GM21717 (cell line): ENCODE data around the gene BRICD5.
"Not testable (repeated sequence)": the region's sequence is repeated elsewhere in the genome, so short reads cannot be mapped to it uniquely, and the experiment has no call there.

ENCODE experiments used
- ATAC-seq: cut with Tn5 transposase; IDR thresholded peaks from one replicate; pipeline ENCODE4 v1.9.1; 2021; ENCODE audit warnings: mild to moderate bottlenecking, moderate library complexity; ENCODE audit not compliant: unreplicated experiment

BRICD5 gene

DNA sequence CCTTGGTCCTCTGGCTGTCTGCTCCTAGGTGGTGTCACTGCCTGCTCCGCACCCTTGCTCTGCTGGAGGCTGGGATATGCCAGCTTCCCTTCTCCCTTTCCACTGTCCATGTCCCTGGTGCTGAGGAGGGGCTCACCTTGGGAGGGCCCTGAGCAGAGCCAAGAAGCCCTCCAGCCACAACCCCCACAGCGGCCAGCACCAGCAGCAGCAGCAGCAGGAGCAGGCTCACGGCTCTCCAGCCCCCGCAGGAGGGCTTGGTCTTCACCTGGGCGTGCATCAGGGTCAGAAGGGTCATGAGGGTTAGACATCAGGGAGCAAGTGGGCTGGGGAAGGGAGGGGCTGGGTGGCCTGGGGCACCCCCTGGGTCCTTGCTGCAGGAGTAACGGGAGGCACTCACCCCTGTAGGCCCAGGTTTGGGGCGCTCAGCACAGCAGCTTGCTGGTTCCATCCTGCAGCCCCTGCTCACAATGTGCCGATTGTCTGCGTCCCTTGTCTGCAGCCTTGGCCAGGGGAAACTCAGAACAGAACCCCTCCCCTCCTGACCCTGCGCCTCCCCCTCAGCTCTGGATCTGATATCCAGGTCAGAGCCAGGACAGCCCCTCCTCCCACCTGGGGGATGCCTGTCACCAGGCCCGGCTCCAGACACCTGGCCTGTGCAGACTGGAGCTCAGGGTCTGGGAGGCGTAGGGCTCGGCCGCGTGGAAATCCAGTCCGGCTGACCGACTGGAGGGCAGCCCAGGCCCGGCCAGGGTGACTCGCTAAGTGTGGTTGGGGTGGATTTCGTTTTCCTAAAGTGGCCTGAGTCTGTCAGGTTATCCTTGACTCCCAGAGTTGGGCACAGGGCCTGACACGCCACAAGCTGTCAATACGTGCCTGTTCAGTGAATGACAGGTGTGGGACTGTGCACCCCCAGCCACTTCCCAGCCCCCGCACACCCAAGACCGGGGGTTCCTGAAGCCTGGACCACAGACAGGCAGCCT, at the start of gene BRICD5:
TSS of gene BRICD5 (minus strand) at position 478 of the 980 bp plus-strand sequence. CDS start at position 448, 30 bp downstream.
- no peak for ATAC-seq

DNA sequence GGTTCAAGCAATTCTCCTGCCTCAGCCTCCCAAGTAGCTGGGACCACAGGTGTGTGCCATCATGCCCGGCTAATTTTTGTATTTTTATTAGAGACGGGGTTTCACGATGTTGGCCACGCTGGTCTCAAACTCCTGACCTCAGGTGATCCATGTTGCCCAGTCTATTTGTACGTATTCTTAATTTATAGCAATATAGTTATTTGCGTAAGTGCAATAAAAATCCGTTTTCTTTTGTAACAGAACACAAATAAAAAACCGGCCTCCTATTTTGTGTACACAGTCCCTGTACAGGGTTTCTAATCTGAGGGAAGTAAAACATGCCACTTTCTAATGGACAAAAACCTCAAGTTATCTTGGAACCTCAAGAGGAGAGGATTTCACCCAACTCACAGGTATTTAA, 49.6 kb upstream of the BRICD5 start:
- ATAC-seq, result no peak

DNA sequence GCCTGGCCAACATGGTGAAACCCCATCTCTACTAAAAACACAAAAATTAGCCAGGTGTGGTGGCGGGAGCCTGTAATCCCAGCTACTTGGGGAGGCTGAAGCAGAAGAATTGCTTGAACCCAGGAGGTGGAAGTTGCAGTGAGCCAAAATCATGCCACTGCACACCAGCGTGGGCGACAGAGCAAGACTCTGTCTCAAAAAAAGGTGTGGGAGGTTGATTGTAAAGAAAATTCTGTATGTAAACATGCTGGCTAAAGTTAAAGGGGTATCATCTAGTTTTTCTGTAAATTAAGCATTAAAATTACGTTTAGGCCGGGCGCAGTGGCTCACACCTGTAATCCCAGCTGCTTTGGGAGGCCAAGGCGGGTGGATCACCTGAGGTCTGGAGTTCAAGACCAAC, 47.9 kb upstream of the BRICD5 start:
- not testable (repeated sequence) for ATAC-seq

DNA sequence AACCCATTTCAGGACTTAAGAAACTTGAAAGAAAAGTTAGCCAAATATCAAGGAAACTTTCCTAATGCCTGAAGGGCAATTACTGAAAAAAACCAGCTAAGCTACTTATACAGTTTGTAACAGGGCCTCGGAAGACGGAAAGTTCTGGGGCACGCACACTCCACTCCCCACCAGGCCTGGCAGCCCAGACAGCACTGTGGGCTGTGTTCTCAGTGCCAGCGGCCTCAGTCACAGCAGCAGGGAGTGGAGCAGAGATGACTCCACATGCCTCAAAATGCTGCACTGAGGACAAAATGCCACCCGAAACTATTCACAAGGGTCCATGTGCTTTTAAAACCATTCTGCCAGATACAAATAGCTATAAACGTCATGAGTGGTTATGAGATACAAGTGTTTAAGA, 47.1 kb upstream of the BRICD5 start:
- ATAC-seq, result no peak

DNA sequence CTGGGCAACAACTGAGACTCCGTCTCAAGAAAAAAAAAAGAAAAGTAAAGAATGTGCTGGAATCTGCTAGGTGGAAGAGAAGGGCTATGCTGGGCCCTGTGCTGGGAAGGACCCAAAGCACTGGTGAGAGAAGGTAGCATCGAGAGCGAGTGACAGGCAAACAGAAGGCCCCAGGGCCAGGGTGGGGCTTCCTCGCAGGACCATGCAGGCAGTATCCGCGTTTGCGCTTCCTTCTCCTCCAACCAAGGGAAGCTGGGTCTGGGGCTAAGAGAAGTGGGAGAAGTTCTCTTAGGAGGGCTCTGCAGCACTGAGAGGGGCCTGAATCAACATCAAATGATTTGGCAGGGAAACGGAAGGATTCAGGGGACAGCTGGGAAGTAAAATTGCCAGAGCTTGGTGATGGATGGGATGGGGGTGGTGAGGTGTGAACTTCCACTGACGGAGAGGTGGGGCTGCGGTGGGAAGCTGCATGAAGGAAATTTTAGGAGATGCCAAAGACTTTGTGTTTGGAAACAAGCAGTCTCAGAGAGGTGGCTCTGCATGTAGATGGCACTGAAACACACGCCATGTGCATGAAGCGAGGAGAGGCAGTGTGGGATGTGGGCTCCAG, 46.0 kb upstream of the BRICD5 start:
- ATAC-seq, result no peak

DNA sequence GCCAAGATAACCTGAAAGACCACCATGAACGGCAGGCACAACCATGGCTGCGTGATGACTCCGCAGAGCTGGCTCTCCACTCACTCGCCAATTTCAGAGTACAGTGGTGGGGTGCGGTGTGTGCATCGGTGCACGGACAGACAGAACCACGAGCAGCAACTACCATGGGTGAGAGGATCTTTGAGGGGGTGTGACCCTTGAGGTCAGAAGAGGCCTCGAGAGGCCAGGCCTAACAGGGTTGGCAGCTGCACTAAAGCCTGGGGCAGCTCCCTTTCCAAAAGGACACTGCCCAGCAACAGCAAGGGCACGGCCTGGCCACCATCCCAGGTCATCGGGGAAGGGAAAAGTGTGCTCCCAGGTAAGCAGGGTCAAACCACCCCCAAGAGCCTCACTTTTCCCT, 42.6 kb upstream of the BRICD5 start:
- ATAC-seq, result no peak

DNA sequence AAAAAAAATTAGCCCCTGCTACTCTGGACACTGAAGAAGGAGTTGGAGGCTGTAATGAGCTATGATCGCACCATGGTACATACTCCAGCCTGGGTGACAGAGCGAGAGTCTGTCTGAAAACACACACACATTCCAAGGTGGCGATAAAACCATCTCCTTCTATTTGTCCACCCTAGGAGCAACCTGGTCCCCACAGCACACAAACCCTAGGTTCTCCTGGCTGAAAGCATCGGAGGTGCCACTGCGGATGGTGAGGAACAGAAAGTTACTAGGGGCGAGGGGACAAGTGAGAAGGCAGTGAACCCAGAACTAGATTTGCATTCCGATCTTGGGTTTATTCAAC, 42.1 kb upstream of the BRICD5 start:
- no peak for ATAC-seq

DNA sequence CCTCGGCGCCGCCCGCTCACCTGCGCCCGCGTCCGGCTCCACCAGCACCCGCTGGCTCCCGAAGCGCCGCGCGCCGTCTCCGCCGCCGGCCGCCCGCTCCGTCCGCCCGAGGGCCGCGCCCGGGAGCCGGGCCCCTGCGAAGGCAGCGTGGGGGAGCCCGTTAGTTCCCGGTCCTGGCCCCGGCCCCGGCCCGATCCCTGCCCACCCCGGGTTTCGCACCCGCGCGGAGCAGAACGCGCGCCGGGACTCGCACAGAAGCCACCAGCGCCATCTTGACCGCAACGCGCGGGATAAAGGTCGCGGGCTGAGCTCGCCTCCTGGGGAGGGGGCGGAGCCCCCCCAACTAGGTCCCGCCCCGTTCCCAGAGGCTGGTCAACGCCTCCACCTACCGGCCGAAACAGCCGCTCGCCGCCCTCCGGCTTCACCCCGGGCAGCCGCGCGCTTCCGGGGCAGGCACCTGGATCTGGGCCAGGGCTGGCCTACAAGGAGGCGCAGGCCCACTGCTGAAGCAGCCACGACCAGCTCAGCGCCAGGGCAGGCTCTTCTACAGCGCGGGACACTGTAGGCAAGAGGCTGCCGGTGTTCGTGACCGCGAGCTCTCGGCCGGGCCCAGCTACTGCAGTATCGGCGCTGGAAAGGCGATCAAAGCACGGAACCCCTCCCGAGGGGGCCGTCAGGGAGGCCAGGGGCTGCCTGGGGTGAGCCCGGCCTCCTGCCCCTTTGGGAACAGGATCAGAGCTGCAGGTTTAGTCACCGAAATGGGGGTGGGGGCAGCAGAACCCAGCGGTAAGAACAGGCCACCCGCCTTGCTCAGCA, 40.8 kb upstream of the BRICD5 start, which contains the start of gene ECI1:
TSS of gene ECI1 (minus strand) at position 292 of the 816 bp plus-strand sequence. CDS start at position 271, 21 bp downstream.
- peak; percentile 75 for ATAC-seq

DNA sequence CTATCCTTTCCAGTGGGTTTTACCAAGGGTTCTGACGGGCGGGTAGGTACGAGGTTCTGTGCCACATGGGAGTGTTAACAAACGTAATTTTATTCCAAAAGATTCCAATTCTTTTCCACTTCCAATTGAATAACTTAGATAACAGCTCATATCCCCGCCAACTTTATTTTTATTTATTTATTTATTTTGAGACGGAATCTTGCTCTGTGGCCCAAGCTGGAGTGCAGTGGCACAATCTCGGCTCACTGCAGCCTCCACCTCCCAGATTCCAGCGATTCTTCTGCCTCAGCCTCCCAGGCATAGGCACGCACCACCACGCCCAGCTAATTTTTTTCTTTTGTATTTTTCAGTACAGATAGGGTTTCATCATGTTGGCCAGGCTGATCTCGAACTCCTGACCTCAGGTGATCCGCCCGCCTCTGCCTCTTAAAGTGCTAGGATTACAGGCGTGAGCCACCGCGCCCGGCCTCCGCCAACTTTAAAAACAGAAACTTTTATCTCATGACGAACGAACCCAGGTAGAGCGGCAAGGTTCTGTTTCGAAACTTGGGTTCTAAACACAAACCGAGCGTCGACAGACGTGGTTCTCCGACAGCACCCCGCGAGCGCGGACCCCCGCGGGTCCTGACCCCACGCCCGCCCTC, 40.1 kb upstream of the BRICD5 start:
- no peak for ATAC-seq

DNA sequence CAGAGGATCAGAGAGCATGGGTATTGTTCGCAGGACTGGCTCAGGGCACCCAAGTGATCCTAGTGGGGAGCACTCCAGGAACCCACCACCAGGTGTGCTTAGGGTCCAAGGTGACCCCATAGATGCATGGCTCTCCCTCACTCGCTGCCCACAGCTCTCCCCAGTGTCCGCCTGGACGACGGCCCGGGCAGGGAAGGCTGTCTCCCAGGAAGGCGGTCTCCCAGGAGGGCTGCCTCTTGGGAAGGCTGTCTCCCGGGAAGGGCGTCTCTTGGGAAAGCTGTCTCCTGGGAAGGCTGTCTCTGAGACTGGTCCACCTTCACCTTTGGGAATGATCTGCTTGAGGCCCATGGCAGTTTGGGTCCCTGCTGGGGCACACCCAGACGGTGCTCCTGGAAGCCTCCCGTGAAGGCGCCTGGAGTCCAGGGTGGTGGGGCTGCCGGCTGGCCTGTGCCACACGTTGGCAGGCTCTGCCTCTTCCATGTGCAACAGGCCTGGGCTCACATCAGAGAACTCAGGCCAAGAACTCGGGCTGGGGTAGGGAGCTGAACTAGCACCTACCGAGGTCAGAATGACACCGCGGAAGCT, 35.7 kb upstream of the BRICD5 start:
- no peak for ATAC-seq

DNA sequence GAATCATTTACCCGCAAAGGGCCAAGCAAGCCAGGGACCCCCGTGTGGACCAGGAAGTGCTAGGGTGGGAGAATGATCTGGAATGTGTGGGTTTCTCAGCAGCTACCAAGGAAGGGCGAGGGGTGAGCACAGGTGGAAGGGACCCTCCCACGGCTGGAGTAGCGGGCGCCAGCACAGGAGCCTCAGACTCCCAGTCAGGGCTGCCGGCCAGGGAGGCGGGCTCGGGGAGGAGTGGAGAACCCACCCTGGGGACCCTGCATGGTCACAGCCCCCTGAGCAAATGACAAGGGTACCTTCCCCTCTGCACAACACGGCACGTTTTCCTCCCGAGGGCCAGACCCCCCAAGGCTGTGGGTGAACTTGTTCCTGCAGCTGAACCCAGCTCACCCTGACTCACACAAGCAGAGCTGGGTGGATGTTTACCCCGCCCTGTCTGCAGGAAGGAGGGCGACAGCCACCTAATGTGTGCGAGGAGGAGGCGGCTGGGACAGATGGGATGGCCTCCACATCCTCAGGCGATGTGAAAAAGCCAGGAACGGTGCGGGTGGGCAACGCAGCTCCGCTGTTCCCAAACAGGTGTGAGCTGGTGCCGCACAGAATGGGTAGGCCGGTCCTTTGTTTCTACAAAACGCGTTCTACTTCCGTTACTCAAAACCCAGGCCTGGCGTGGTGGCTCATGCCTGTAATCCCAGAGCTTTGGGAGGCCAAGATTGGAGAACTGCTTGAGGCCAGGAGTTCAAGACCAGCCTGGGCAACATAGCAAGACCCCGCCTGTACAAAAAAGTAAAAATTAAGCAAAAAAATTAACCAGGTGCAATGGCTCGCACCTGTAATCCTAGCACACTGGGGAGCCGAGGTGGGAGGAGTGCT, 34.5 kb upstream of the BRICD5 start:
- no peak for ATAC-seq

DNA sequence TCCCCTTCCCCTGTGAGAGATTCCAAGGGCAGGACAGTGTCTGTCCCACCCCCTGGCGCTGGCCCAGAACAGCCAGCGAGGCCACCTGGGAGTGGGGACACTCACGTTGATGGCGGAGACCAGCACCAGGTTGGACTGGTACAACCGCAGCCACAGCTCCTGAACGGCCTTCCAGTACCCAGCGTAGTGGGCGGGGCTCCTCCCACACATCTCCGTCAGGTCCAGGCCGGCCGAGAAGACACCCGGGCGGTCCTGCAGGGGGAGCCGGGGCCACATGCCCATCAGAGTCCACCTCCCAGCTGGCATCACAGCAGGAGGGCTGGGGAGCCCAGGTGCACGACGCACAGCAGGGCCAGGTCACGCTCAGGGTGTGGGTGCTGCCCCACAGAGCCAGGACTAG, 33.6 kb upstream of the BRICD5 start:
- ATAC-seq, result no peak

DNA sequence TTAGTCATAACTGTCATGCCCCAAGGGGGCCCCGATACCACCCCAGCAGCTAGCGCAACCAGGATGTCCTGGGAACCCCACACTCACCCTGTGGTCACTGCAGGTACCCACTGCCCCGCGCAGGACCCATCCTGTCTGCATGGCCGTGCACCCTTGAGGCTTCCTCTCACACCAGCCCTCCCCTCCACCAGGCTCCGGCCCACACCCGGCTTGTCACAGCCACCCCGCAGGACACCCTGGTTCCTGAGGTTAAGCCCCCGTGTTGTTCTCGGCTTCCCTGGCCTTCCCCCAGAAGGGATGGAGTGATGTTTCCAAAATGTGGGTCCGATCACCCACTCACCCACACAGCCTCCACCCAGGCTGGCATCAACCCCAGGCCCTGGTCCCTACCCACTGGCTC, 33.1 kb upstream of the BRICD5 start:
- ATAC-seq, result no peak

DNA sequence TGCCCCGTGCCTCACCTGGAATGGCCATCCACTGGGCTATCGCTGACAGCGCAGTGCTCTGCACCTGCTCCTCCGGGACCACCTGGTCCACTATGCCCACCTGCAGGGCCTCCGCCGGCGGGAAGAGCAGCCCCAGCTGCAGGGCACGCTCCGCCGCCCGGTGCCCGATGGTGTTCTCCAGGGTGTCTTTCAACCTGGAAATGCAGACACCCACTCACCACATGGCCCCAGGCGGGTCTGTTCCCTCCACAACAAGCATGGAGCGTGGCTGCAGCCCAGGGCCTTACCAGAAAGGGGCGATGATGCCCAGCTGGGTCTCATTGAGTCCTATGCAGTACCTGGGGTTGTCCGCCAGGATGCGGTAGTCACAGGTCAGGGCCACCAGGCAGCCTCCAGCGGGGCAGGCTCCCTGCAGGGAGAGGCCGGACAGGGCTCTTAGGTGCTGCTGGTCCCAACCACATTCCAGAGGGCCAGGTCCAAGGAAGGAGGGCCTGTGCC, 32.4 kb upstream of the BRICD5 start:
- no peak for ATAC-seq

DNA sequence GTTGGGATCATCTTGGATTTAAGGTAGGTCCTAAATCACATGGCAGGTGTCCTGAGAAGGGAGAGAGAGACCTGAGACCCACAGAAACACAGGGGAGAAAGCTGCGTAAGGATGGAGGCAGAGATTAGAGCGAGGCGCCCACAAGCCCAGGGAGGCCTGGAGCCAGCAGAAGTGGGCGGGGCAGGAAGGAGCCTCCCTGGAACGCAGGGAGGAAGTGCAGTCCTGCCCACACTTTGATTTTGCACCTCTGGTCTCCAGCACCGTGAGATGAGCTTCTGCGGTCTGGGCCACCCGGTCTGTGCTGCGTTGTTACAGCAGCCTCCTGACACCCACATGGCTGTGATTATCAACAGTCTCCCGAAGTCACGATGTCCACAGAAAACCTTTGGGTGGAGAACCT, 31.9 kb upstream of the BRICD5 start:
- ATAC-seq, result no peak

DNA sequence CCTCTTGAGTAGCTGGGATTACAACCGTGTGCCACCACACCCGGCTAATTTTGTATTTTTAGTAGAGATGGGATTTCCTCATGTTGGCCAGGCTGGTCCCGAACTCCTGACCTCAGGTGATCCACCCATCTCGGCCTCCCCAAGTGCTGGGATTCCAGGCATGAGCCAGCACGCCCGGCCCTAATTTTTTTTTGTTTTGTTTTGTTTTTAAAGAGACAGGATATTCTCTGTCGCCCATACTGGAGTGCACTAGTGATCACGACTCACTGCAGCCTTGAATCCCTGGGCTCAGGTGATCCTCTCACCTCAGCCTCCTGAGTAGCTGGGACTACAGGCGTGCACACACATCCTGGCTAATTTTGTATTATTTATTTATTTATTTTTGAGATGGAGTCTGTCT, 29.7 kb upstream of the BRICD5 start:
- ATAC-seq, result not testable (repeated sequence)

DNA sequence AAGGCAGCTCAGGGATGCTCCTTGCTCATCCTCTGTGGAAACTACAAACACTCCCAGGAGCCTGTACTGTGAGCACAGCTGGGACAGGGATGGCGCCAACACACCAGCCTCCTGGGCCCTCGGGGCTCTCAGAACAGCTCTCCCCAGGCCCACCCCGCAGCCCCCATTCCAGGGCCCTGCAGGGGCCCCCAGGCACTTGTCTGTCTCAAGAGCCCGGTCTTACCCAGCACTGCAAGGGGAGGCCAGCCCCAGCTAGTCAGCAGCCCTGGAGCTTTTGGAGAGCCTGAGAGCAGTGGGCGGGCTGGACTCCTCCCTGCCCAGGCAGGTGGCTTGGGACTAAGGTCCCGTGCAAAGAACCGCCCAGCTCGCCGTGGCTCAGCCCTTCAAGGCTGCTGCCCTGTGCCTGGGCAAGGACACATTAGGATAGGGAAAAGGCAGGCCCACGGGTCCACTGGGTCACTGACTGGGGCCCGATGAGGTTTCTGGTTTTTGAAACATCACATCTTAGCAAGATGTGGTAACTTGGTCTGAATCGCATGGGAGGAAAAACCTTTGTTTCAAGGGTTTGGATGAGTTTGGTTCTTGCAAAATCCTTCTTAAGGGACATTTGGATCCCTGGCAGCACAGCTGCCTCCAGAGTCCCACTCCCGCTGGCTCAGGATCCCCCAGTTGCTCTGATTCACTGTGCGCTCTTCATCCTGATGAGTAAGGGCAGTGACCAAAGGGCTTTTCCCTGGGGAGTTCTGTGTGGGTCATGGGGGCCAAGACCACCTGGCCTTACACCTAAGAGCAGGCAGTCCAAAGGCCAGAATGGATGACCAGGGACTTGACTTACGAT, 28.4 kb upstream of the BRICD5 start:
- no peak for ATAC-seq

DNA sequence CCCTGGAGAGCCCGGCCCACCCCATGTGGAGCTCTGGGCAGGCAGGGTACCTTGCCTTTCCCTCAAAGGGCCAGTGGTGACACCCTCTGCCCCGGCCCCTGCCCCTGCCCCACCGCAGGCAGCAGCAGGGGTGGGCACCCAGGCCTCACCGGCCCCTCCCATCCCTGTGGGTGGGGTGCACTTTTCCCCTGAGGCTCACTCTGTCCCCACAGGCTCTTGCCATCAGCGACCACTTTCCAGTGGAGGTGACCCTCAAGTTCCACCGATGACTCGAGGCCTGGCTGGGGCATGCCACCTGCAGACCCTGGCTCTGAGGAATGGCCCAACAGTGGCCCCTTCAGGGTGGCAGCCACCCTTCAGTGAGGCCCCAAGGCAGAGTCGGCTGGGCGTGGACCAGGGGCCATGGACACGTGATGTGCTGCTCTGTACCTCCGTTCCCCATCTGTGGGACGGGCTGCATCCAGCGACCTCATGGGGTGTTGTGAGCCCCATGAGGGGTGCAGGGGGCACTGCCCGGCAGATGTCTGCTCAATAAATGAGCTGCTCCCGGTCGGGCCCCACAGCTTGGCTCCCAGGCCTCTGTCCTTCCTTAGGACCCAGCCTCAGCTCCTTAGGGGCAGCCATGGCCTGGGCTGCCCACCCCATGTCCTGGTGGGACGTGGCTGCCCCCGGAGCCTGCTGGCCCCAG, 27.6 kb upstream of the BRICD5 start:
- no peak for ATAC-seq
